GM20000 (cell line): Measurements from ENCODE around the gene RXRA.

Source experiments
- DNase-seq: peaks from one replicate; pipeline ENCODE4 v3.0.0; 2012; ENCODE audit warnings: low spot score
- CTCF ChIP-seq: IDR thresholded peaks from 2 replicates; pipeline ENCODE4 v1.5.1; 2012; ENCODE audit warnings: mild to moderate bottlenecking, control low read depth; ENCODE audit errors: extremely low read depth, missing control alignments

Gene RXRA

GRCh38 chr9:134485653-134486052 lies 159.4 kb downstream of the RXRA start:
- TF ChIP-seq CTCF = no peak
- no peak for DNase-seq

GRCh38 chr9:134486143-134486591 lies 159.9 kb downstream of the RXRA start:
- no peak for DNase-seq
- no peak for TF ChIP-seq CTCF

GRCh38 chr9:134486596-134486995 lies 160.3 kb downstream of the RXRA start:
- no peak for DNase-seq
- no peak for TF ChIP-seq CTCF
